Astrocyte of the cerebellum (primary cell): ENCODE measurements around the gene SLC15A3.

ENCODE experiments used
- DNase-seq: peaks from one replicate; pipeline ENCODE4 v3.0.0-alpha.2; 2011; ENCODE audit warnings: low read depth
- H3K4me3 ChIP-seq: 2 replicates; pipeline ENCODE4 v1.5.1; 2011; ENCODE audit warnings: mild to moderate bottlenecking, low read depth, low read length, moderate library complexity
- CTCF ChIP-seq: IDR thresholded peaks from 2 replicates; pipeline ENCODE4 v1.5.1; 2012; ENCODE audit warnings: low read length, low read depth, moderate library complexity, mild to moderate bottlenecking; ENCODE audit errors: missing control alignments
- in situ Hi-C: cut with HindIII; loops from 2 replicates; pipeline ENCODE4 v1.10.0; 2017; ENCODE audit warnings: low sequenced_read_pairs

The SLC15A3 gene

GRCh38 chr11:60938500-60938899 lies 13.5 kb downstream of the SLC15A3 start:
- no peak for TF ChIP-seq CTCF
- no peak overlapping the region for H3K4me3 ChIP-seq
- in situ Hi-C loops: no loop called here
- no peak for DNase-seq

- DNase-seq: no peak
- in situ Hi-C loops: no loop called here
- TF ChIP-seq CTCF: no peak
- H3K4me3 ChIP-seq: no peak overlapping the region
Observed at GRCh38 chr11:60937811-60938210, 14.2 kb downstream of the SLC15A3 start.

- in situ Hi-C loops: no loop called here
- no peak for TF ChIP-seq CTCF
- DNase-seq: no peak
- no peak overlapping the region for H3K4me3 ChIP-seq
Observed at GRCh38 chr11:60937144-60937527, 14.8 kb downstream of the SLC15A3 start.

GRCh38 chr11:60936467-60937143 lies 15.4 kb downstream of the SLC15A3 start:
- in situ Hi-C loops: no loop called here
- no peak for TF ChIP-seq CTCF
- DNase-seq: no peak
- no peak overlapping the region for H3K4me3 ChIP-seq

- no peak for TF ChIP-seq CTCF
- H3K4me3 ChIP-seq: no peak overlapping the region
- no peak for DNase-seq
- in situ Hi-C loops: no loop called here
Observed at GRCh38 chr11:60935676-60936442, 16.1 kb downstream of the SLC15A3 start.

GRCh38 chr11:60934790-60935605 lies 17.0 kb downstream of the SLC15A3 start:
- no peak for TF ChIP-seq CTCF
- in situ Hi-C loops: no loop called here
- no peak overlapping the region for H3K4me3 ChIP-seq
- no peak for DNase-seq
